Left lobe of liver (tissue), 2 donors: ENCODE measurements around the gene SAMD4B. TPM values are rescaled to one million over a fixed set of nuclear protein-coding genes. Genes with fewer than 3 reads are reported as not detected.
A peak's percentile ranks its signal among the peaks of the same experiment; 100 is the strongest.

Experiments used
- ATAC-seq: fragments of 200-7000 bp; cut with Tn5 transposase; one replicate; pipeline ENCODE4 v1.9.1; 2020; ENCODE audit warnings: mild to moderate bottlenecking, moderate library complexity
- DNase-seq: peaks from one replicate; pipeline ENCODE4 v3.0.0-alpha.2; 2020; ENCODE audit warnings: low spot score
- total RNA-seq: library from RNA; stranded (reverse); gene quantifications from one replicate; pipeline ENCODE4 v1.2.1, GENCODE V29; 2021
- donor health status: DM: no; HTN: no; CAD: no; lungs with moderate emphysema.
- donor health status: DM: no; HTN: yes; CAD: no.

SAMD4B gene
- total RNA-seq, 1 donor from 2014 or later: 30.1 TPM

DNA sequence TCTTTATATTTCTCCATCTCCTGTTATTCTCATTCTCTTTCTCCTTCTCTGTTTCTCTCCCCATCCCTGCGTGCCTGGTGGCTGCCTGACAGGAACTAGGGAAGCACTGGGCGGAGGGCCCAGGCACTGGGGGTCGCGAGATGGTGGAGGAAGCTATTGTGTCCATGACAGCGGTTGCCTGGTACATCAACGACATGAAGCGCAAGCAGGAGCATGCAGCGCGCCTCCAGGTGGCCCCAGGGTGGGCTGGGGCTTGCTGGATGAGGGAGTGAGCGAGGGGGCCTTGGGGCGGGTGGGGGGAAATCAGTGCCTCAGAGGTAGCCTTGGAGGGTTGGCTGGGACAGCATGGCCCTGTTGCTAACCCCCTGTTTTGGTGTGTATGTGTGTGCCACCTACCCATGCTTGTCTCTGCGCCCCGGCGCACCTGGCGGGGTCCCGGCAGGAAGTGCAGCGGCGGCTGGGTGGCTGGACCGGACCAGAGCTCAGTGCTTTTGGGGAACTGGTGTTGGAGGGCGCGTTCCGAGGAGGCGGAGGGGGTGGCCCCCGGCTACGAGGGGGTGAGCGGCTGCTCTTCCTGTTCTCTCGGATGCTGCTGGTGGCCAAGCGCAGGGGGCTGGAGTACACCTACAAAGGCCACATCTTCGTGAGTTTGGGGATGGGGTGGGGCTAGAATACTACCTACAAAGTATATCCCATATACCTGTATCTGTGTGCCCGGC, 75.4 kb downstream of the SAMD4B start:
- ATAC-seq: no peak
- no peak for DNase-seq

DNA sequence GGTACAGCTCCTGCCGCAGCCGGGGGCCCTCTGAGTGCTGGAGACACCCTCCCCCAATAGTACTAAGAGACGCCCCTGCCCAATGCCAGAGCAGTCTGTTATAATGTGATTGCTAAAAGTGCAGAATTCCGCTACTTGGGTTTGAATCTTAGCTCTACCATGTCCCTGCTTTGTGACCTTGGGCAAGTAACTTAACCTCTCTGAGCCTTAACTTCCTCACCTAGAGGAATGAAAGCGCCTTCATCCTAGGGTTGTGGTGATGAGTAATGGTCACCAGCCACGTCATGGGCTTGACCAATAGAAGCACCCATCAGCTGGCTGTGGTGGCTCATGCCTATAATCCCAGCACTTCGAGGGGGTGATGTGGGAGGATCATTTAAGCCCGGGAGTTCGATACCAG, 76.8 kb downstream of the SAMD4B start:
- DNase-seq (no peak), ATAC-seq (no peak)

DNA sequence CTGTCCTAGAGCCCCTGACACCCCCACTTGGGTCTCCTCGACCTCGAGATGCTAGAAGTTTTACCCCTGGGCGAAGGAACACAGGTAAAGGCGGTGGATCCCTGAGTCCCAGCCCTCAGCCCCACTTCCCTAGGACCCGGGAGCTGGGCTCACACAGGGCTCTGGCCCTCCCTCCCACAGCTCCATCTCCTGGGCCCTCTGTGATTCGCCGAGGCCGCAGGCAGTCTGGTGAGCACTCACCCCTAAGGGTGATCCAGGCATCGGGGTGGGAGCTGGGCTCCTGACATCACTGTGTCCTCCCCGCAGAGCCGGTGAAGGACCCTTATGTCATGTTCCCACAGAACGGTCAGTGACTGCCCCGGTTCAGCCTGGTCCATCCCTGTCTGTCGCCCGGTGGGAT, 78.5 kb downstream of the SAMD4B start:
- no peak for DNase-seq

DNA sequence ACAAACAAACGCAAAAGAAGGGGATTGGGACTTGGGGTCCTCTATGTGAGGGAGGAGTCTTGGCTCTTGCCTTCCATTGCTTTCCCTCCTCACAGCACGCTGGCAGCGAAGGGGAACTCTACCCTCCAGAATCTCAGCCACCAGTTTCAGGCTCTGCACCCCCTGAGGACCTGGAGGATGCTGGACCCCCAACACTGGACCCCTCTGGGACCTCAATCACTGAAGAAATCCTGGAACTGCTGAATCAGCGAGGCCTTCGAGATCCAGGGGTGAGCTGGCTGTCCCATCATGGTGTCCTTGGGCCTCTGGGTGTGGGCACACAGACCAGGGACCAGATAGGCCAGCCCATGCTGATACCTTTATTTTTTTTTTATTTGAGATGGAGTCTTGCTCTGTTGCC, 79.8 kb downstream of the SAMD4B start:
- DNase-seq (no peak), ATAC-seq (no peak)

More for the DNA sequence above, 78.5 kb downstream of the SAMD4B start:
- ATAC-seq: no peak

DNA sequence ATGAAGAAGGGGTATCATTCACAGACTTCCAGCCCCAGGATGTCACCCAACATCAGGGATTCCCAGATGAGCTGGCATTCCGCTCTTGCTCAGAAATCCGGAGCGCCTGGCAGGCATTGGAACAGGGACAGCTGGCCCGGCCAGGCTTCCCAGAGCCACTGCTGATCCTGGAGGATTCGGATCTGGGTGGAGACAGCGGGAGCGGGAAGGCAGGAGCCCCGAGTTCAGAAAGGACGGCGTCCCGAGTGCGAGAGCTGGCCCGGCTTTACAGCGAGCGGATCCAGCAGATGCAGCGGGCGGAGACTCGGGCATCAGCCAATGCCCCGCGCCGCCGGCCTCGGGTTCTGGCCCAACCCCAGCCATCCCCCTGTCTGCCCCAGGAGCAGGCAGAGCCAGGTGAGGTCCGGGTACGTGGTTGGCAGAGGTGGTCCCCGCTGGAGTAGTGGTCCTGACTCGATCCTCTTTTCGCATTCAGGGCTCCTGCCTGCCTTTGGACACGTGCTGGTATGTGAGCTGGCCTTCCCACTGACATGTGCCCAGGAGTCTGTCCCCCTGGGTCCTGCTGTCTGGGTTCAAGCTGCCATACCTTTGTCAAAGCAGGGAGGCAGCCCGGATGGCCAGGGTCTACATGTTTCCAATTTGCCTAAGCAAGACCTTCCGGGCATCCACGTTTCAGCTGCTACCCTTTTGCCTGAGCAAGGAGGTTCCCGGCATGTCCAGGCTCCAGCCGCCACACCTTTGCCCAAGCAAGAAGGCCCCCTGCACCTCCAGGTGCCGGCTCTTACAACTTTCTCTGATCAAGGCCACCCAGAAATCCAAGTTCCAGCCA, 81.3 kb downstream of the SAMD4B start:
- DNase-seq (no peak), ATAC-seq (no peak)

DNA sequence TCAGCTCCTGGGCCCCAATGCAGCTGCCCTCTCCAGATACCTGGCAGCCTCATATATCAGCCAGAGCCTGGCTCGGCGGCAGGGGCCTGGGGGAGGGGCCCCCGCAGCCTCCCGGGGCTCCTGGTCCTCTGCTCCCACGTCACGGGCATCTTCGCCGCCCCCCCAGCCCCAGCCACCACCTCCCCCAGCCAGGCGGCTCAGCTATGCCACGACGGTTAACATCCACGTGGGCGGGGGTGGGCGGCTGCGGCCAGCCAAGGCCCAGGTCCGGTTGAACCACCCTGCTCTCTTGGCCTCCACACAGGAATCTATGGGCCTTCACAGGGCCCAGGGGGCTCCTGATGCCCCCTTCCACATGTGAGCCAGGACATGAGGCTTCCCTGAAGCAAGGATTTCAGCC, 82.7 kb downstream of the SAMD4B start:
- ATAC-seq: no peak
- DNase-seq: no peak

DNA sequence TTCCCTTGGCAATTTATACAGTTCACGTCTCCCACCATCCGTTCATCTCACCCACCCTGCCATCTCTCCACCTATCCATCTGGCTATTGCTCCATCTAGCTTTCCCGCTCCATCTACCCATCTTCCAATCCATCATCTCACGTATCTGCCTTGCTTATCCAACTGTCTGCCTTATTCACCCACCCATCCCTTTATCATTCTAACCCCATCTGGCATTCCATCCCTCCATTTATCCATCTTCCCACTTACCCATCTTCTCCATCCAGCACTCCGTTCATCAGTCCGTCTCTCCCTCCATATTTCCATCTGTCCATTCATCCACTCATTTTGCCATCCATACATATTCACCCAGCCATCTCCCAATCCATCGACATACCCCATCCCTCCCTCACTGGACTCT, 83.5 kb downstream of the SAMD4B start:
- DNase-seq (no peak), ATAC-seq (no peak)

DNA sequence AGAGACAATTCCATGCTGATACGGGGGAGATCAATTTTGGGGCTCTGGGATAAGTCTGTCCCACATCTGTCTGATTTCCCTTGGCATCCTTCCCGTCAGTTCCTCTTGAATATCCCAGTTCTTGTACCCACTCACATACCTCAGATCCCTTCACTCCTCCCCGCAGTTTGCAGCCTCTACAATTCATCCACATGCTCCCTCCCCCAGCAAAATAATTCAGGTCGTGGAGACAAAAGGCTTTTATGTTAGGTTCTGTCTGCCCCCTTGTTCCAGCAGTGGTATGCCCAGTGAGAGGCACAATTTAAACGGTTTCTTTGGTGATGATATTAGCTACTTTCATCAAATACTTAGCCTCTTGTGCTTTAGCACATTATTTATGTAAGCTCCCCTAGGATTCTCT, 83.9 kb downstream of the SAMD4B start:
- no peak for ATAC-seq
- DNase-seq: no peak

DNA sequence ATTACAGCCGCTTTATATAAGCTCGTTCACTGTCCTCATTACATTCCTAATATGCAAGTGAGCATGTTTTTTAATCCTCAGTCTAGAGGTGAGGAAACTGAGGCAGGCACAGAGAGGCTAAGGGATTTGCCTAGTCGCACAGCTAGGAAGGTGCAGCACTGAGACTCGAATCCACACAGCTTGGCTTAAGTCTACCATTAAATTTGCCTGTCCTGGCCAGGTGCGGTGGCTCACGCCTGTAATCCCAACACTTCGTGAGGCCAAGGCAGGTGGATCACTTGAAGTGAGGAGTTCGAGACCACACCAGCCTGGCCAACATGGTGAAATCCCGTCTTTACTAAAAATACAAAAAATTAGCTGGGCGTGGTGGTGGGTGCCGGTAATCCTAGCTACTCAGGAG, 85.5 kb downstream of the SAMD4B start:
- DNase-seq: no peak
- no peak for ATAC-seq

DNA sequence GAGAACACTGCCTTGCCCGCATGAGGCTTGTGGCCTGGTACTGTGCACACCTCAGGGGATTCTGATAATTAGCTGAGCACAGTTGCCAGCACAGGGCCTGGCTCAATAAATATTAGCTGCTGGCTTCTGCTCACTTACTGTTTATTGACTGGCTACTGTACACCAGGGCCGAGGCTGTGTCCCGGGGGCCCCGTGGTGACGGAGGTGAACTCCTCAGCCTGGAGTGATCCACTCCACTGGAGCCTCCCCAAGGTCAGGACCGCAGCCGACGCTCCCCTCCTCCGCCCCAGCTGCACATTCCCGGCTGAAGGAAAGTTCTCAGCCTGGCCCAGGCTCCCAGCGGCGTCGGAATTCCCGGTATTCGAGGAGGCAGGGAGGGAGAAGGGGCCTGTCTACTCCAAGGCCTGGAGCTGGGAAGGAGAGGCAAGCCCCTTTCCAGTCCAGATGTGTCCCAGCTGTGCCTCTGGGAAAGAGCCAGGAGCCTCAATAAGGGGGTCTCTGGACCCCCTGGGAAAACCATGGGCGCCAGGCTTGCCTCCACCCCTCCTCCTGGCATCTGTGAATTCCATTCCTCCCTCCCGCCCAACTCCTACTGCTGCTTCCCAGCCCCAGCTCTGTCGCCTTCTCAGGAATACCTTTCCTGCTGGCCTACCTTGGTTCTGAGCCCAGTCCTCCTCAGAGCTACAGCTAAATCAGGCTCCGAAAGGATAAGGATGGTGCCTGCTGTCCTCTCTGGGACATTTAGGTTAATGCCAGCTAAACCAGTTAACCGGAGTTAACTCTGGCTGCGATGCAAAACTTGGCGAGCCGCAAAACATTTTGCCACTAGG, 86.3 kb downstream of the SAMD4B start:
- DNase-seq: no peak

DNA sequence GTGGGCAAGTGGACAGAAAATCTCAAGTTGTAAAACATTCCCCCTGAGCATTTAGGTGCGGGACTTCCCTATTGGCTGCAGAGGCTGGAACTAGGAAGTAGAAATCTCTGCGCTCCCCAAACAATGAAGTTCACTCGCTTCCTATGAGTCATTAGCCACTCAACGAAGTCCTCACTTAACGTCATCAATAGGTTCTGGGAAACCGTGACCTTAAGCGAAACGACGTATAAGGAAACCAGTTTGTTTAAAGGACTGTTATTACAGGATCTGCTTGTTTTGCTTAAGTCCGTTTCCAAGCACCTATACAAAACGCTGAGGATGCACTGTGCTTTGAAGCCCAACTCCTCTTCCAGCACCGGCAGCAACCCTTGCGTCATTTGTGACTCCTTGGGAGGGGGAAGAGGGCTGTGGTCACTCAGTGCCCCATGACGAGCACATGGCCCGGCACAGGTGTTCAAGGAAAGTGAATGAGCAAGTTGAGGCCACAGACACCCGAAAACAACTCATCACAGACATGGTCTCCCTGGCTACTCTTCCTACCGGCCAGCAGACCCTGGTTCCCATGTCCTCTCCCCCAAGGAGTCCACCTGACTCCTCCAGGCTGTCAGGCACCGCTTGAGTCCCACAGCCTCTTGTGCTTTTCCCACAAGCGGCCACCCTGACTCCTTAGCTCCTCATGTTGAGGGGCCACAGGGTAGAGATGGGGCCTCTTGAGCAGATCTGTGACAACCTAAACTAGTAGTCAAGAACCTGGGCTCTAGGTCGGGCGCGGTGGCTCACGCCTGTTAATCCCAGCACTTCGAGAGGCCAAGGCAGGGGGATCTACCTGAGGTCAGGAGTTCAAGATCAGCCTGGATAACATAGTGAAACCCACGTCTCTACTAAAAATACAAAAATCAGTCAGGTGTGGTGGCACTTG, 88.7 kb downstream of the SAMD4B start:
- ATAC-seq: peak; percentile 35
- no peak for DNase-seq

More for the DNA sequence above, 86.3 kb downstream of the SAMD4B start:
- ATAC-seq: peak; percentile 42

DNA sequence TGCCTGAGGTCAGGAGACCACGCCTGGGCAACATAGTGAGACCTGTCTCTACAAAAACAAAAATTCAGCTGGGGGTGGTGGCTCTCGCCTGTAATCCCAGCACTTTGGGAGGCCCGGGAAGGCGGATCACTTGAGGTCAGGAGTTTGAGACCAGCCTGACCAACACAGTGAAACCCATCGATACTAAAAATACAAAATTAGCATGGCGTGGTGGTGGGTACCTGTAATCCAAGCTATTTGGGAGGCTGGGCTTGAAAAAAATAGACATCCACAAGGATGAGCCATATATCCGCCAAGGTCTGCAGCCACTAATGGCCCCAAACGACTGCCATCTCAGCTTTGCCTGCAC, 90.4 kb downstream of the SAMD4B start:
- no peak for DNase-seq

DNA sequence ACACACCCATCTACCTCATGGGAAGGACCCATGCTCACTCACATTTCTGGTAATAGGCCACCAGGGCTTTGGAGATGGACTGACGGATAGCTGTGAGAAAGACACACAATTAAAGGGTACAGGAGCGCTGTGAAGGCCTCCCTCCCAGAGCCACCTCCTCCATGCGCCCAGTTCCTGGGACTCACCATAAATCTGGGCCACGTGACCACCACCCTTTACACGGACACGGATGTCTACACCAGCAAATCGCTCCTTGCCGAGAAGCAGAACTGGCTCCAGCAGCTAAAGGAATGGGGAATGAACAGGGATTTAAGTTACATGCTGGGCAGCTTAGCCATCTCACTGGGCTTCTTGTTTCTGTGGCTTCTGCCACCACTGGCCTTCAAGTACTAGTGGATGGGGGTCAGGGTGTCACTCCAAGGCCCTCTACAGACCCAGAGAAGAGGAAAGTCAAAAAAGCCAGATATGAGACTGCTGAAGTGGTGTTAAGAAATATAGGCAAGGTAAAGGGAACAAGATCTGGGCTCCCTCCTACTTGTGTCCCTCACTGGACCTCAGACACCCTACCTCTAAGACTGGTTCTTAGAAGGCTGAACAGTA, 91.4 kb downstream of the SAMD4B start:
- DNase-seq: no peak
- no peak for ATAC-seq

More for the DNA sequence above, 90.4 kb downstream of the SAMD4B start:
- ATAC-seq: no peak

DNA sequence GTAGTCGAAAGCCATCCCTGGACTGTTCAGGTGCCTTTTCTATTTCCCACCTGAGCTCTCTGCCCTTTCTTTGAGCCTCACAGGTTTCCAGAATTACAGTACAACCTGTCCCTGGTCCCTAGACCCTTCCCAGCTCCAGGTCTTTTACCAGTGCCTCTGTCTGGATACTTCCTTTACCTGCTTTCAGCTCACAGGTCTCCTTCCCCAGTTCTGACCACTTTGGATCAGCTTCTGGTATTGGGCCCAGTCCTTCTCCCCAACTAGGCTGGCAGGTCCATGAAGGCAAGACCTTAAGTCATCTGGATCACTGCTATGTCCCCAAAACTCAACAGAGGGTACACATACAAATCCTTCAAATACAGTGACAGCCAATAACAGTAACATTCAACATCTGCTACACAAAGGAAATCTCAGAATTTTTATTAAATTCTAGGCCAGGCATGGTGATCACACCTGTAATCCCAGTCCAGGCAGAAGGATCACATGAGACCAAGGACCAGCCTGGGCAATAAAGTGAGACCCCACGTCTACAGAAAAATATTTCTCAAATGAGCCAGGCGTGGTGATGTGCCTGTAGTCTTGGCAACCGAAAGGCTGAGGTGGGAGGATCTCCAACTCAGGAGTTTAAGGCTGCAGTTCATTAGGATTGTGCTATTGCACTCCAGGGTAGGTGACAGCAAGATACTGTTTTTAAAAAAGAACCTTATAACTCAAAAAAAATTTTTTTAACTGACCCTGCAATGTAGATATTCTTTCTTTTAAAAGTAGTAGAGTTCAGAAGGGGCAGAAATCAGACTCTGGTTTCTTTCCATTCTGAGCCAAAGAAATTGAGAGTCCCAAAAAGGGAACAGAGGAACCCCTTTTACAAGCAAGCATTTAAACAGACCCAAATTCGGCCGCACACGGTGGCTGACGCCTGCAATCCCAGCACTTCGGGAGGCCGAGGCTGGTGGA, 92.2 kb downstream of the SAMD4B start:
- no peak for ATAC-seq

More for the DNA sequence above, 92.2 kb downstream of the SAMD4B start:
- no peak for DNase-seq

Other genes starting within 250 kb of the SAMD4B start
- 19.4 TPM for gene PAK4, start 216.6 kb upstream of the SAMD4B start, total RNA-seq
- gene NCCRP1, start 145.5 kb upstream of the SAMD4B start, total RNA-seq: 0.08 TPM
- 1.6 TPM for gene SYCN, start 138.2 kb upstream of the SAMD4B start, total RNA-seq
- not detected for gene IFNL3, start 97.4 kb upstream of the SAMD4B start, total RNA-seq
- gene IFNL4, start 93.6 kb upstream of the SAMD4B start, total RNA-seq: not detected
- gene IFNL2, start 74.0 kb upstream of the SAMD4B start, total RNA-seq: not detected
- not detected for gene IFNL1, start 46.0 kb upstream of the SAMD4B start, total RNA-seq
- gene LRFN1, start 21.6 kb upstream of the SAMD4B start, total RNA-seq: 0.78 TPM
- 11.3 TPM for gene GMFG, start 6.4 kb upstream of the SAMD4B start, total RNA-seq
- gene PAF1, start 48.7 kb downstream of the SAMD4B start, total RNA-seq: 21.3 TPM
- 19.2 TPM for gene MED29, start 49.0 kb downstream of the SAMD4B start, total RNA-seq
- 44.0 TPM for gene ZFP36, start 64.4 kb downstream of the SAMD4B start, total RNA-seq
- 3.8 TPM for gene PLEKHG2, start 70.2 kb downstream of the SAMD4B start, total RNA-seq
- gene RPS16, start 93.5 kb downstream of the SAMD4B start, total RNA-seq: 668 TPM
- gene SUPT5H, start 103.2 kb downstream of the SAMD4B start, total RNA-seq: 57.0 TPM
- 31.7 TPM for gene TIMM50, start 138.4 kb downstream of the SAMD4B start, total RNA-seq
- not detected for gene DLL3, start 156.5 kb downstream of the SAMD4B start, total RNA-seq
- not detected for gene SELENOV, start 172.7 kb downstream of the SAMD4B start, total RNA-seq
- 0.43 TPM for gene EID2B, start 190.4 kb downstream of the SAMD4B start, total RNA-seq
- 6.6 TPM for gene EID2, start 197.7 kb downstream of the SAMD4B start, total RNA-seq